Neutrophil (primary cell): Measurements from ENCODE around the gene RPE65.

Source experiments
- H3K27ac ChIP-seq: fragments of 200-600 bp; sonication (generic); 2 replicates; pipeline ENCODE4 v1.5.1; 2016; ENCODE audit warnings: mild to moderate bottlenecking, moderate library complexity
- H3K27me3 ChIP-seq: fragments of 200-600 bp; sonication (generic); 2 replicates; pipeline ENCODE4 v1.6.0; 2016; ENCODE audit warnings: mild to moderate bottlenecking
- H3K36me3 ChIP-seq: fragments of 200-600 bp; sonication (generic); 2 replicates; pipeline ENCODE4 v1.5.1; 2017
- H3K4me1 ChIP-seq, 2 experiments: fragments of 200-600 bp in 1 of 2; sonication (generic) in 1 of 2; 1 replicate in 1 of 2; 2 replicates in 1 of 2; pipeline versions ENCODE4 v1.5.1 to v1.6.1; 2013 to 2016; ENCODE audit warnings: low read depth in 1 of 2, low read length in 1 of 2, mild to moderate bottlenecking in 1 of 2, moderate library complexity in 1 of 2; ENCODE audit not compliant: control insufficient read depth in 1 of 2, insufficient read depth in 1 of 2
- H3K4me3 ChIP-seq, 2 experiments: fragments of 200-600 bp in 1 of 2; sonication (generic) in 1 of 2; 1 replicate in 1 of 2; 2 replicates in 1 of 2; pipeline ENCODE4 v1.5.1; 2013 to 2016; ENCODE audit warnings: low read depth in 1 of 2, low read length in 1 of 2, mild to moderate bottlenecking in 1 of 2, moderate library complexity in 1 of 2
- H3K9me3 ChIP-seq: fragments of 200-600 bp; sonication (generic); 2 replicates; pipeline ENCODE4 v1.5.1; 2016
- TF ChIP-seq, protein P1 (sequence below): fragments of 200-600 bp; sonication (generic); IDR thresholded peaks from 2 replicates; pipeline ENCODE4 v1.5.1; 2016; ENCODE audit warnings: antibody characterized with exemption

Gene RPE65

GRCh38 chr1:68383092-68383491 lies 66.7 kb downstream of the RPE65 start:
- Histone ChIP-seq H3K9me3 (no peaks in the 10 kb centered on the region), H3K36me3 (no peaks in the 10 kb centered on the region), H3K27me3 (no peaks in the 10 kb centered on the region), H3K27ac (no peak overlapping the region), H3K4me1 (no peaks in the 10 kb centered on the region), H3K4me3 (no peak overlapping the region)
- TF ChIP-seq, protein P1, sequence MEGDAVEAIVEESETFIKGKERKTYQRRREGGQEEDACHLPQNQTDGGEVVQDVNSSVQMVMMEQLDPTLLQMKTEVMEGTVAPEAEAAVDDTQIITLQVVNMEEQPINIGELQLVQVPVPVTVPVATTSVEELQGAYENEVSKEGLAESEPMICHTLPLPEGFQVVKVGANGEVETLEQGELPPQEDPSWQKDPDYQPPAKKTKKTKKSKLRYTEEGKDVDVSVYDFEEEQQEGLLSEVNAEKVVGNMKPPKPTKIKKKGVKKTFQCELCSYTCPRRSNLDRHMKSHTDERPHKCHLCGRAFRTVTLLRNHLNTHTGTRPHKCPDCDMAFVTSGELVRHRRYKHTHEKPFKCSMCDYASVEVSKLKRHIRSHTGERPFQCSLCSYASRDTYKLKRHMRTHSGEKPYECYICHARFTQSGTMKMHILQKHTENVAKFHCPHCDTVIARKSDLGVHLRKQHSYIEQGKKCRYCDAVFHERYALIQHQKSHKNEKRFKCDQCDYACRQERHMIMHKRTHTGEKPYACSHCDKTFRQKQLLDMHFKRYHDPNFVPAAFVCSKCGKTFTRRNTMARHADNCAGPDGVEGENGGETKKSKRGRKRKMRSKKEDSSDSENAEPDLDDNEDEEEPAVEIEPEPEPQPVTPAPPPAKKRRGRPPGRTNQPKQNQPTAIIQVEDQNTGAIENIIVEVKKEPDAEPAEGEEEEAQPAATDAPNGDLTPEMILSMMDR: no peak

DNA sequence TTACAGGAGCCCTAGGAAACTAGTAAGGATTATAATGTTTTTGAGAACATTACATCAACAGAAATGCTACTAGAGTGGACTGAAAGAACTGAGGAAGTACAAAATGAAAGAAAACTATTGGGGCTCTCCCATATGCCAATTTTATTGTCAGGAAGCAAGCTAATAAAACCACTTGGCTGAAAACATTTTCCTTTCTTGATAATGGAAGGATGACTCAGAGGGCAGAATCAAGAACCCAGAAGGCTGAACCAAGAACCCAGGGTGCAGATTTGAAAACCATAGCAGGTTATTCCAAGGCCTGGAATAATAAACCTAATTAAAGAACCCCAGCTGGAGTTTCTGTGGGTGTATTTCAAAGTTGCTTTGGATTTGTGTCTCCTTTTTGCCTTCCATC lies 70.7 kb downstream of the RPE65 start:
- no peak overlapping the region for H3K27ac ChIP-seq
- H3K27me3 ChIP-seq: no peaks in the 10 kb centered on the region
- no peaks in the 10 kb centered on the region for H3K36me3 ChIP-seq
- H3K4me1 ChIP-seq: no peaks in the 10 kb centered on the region
- TF ChIP-seq, protein P1: no peak
- no peak overlapping the region for H3K4me3 ChIP-seq
- no peaks in the 10 kb centered on the region for H3K9me3 ChIP-seq
